ENCODE results near the gene C11orf68. TPM values are rescaled to one million over a fixed set of nuclear protein-coding genes. Genes with fewer than 3 reads are reported as not detected.

Gene C11orf68
- total RNA-seq (2022; extraction: Qiagen RNA extraction): 27.5 to 41.8 TPM (median 38.7 TPM) in 5 replicates

DNA sequence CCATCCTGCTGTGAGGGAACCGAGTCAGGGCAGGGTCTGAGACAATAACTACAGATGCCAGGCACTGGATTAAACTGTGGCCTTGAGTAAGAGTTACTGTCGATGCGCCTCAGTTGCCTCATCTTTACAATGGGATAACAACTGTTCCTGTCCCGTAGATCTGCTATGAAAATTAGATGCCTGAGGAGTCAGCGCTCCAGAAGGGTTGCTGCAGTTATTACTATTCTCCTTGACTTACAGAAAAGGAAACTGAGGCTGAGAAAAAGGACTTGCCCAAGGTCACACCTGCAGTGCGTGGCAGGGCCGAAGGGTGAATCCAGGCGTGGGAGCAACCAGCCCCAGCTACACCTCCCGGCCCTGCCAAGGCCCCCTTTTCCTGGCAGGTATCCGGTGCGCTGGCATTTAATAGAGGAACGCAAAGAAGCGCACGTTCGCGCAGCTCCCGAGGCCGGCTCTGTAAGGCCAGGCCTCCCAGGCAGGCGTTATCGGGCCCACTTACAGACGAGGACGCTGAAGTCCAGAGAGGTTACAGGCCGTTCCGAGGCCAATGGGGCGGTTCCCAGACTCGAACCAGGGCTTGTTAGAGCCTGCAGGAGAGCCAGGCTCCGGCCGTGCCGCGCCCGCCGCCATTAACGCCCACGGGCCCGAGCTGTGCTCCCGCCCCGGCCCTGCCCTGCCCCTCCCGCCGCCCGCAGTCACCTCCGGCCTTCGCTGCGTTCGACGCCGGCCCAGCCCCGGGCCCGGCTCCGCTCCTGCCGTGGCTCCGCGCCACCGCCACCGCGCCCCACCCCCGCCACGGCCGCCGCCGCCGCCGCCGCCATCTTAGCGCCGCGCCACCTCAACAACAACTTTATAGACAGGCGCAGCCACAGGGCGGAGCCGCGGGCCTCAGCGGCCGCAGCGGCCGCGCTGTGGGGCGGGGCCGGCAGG, at the start of gene C11orf68:
Gene C11orf68, minus strand, starts transcription at position 852 of the 930 bp plus-strand sequence. Its CDS starts 31 bp downstream, at position 821.

DNA sequence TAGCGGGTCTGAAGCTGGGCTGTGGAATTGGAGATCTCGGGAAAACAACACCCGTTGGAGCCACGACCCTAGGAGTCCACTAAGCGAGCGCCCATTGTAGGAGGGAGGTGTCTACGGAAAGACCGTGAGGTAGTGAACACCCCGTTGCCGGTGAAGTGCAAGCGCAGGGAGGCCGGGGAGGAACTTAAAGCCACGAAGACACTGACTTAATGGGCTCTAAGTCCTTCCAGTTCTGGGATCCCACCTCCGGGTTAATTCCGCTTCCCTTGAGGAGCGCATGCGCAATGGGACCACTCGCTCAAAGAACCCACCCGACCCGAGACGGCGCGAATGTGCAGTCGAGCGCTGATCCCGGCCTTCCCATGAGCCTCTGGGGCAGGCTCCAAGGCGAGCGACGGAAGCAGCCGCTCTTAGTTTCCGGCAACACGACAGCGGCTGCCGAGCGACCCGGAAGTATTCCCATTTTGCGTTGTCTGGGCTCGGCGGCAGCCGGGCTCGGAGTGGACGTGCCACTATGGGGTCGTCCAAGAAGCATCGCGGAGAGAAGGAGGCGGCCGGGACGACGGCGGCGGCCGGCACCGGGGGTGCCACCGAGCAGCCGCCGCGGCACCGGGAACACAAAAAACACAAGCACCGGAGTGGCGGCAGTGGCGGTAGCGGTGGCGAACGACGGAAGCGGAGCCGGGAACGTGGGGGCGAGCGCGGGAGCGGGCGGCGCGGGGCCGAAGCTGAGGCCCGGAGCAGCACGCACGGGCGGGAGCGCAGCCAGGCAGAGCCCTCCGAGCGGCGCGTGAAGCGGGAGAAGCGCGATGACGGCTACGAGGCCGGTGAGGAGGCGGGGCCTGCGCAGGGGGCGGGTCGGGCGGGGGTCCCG, 42.6 kb upstream of the C11orf68 start, which contains the start of gene SART1:
Gene SART1, plus strand, starts transcription at position 468 of the 874 bp plus-strand sequence. Its CDS starts 47 bp downstream, at position 515.

GRCh38 chr11:65945430-65945911, 26.6 kb upstream of the C11orf68 start, which contains the start of gene TSGA10IP:
Gene TSGA10IP (plus strand): TSS chr11:65945480. CDS start chr11:65945676, 196 bp downstream.

DNA sequence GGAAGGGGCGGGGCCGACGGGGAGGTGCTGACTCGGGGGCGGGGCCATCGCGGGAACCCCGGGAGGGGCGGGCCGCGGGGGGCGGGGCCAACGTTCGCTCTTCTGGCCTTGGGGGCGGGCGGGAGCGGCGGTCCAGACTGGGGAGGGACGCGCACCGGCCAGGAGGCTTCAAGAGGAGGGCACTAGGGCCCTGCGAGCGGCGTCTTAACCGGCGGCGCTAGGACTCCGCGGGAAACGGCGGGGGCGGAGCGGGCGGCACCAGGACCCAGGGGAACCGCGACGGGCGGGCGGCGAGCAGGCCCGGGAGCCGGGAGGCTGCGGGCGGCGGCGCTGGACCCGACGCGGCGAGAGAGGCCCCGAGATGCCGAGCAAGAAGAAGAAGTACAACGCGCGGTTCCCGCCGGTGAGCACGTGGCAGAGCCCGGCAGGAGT, 295 bp upstream of the C11orf68 start, which contains the start of gene DRAP1:
Gene DRAP1, plus strand, starts transcription at position 286 of the 432 bp plus-strand sequence. Its CDS starts 76 bp downstream, at position 362.

GRCh38 chr11:65900125-65900898, 18.6 kb downstream of the C11orf68 start, which contains the start of gene FOSL1:
Gene FOSL1 (minus strand): TSS chr11:65900388. CDS start chr11:65900339, 49 bp downstream.

GRCh38 chr11:65890324-65891218, 28.3 kb downstream of the C11orf68 start, which contains the start of gene CCDC85B:
Gene CCDC85B (plus strand): TSS chr11:65890673. CDS start chr11:65890784, 111 bp downstream.

GRCh38 chr11:65888163-65888814, 30.6 kb downstream of the C11orf68 start, which contains the start of gene FIBP:
Gene FIBP (minus strand): TSS chr11:65888471. CDS start chr11:65888418, 53 bp downstream.

DNA sequence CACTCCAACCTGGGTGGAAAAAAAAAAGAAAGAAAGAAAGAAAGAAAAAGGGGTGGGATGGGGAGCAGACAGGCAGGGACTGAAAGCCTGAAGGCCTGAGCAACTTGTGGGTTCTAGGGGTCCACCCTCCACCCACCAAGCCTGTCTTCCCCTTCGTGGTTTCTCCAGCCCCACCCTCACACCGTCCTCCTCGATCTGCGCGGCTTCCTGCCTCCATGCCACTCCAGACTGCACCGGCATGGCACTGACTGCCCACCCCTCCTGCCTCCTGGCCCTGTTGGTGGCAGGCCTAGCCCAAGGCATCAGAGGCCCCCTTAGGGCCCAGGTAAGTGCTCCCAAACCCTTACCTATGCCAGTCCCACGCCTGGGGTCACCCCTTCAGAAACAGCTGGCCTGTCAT, 39.2 kb downstream of the C11orf68 start, which contains the start of gene CTSW:
Gene CTSW, plus strand, starts transcription at position 221 of the 400 bp plus-strand sequence. Its CDS starts 18 bp downstream, at position 239.

DNA sequence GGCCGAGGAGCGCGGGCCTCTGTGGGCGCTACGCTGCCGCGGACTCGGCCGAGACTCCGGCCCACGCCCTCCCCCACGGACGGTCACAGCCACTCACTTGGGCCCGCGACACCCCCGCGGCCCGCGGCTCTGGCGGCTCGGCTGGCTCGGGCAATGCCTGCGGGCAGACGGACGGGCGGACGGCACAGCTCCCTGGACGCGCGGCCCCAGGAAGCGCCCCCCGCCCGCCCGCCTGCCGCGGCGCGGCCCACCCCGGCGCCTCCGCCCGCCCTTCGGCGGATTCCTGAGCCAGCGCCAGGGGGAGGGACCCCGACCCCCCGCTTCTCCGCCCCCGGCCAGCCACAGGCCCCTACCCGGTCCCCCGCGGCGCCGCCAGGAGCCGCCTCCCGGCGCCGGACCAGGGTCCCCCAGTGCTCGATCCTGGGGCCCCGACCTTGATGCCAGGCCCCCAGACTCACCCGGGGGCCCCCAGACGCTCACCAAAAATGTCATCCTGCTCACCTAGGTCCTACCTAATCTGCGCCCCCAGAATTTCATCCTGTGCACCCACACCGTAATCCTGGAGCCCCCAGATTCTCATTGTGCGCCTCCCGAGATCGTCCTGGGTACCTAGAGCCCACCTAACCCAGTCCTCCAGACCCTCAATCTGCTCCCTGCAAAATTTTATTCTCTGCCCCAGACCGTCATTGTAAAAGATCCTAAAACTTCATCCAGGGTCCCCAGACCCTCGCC, 46.1 kb downstream of the C11orf68 start, which contains the start of gene EFEMP2:
Gene EFEMP2, minus strand, starts transcription at position 215 of the 732 bp plus-strand sequence. CDS start 446 bp downstream, outside the sequence.

Other genes starting within 250 kb of the C11orf68 start
- 43.0 to 54.7 TPM (median 52.9 TPM) in 5 replicates for gene KAT5, start 206.8 kb downstream of the C11orf68 start, total RNA-seq (2022; extraction: Qiagen RNA extraction)
- 22.8 to 46.0 TPM (median 44.1 TPM) in 5 replicates for gene RNASEH2C, start 198.3 kb downstream of the C11orf68 start, total RNA-seq (2022; extraction: Qiagen RNA extraction)
- 7.5 to 12.1 TPM (median 10.0 TPM) in 5 replicates for gene AP5B1, start 138.1 kb downstream of the C11orf68 start, total RNA-seq (2022; extraction: Qiagen RNA extraction)
- gene OVOL1, start 132.0 kb downstream of the C11orf68 start, total RNA-seq (2022; extraction: Qiagen RNA extraction): 0.05 to 0.12 TPM (median 0.08 TPM) in 5 replicates
- 0.03 to 0.08 TPM (median 0.04 TPM) in 3 of 5 replicates, not detected in the others for gene SNX32, start 85.1 kb downstream of the C11orf68 start, total RNA-seq (2022; extraction: Qiagen RNA extraction)
- gene CFL1, start 60.9 kb downstream of the C11orf68 start, total RNA-seq (2022; extraction: Qiagen RNA extraction): 2,038 to 2,379 TPM (median 2,208 TPM) in 5 replicates
- 22.6 to 34.8 TPM (median 32.1 TPM) in 5 replicates for gene MUS81, start 58.6 kb downstream of the C11orf68 start, total RNA-seq (2022; extraction: Qiagen RNA extraction)
- gene EFEMP2, start 46.3 kb downstream of the C11orf68 start, total RNA-seq (2022; extraction: Qiagen RNA extraction): 0.21 to 1.0 TPM (median 0.78 TPM) in 5 replicates
- 0.07 to 0.15 TPM in 2 of 5 replicates, not detected in the others for gene CTSW, start 39.2 kb downstream of the C11orf68 start, total RNA-seq (2022; extraction: Qiagen RNA extraction)
- 68.8 to 91.4 TPM (median 86.2 TPM) in 5 replicates for gene FIBP, start 30.6 kb downstream of the C11orf68 start, total RNA-seq (2022; extraction: Qiagen RNA extraction)
- gene CCDC85B, start 28.4 kb downstream of the C11orf68 start, total RNA-seq (2022; extraction: Qiagen RNA extraction): 20.6 to 40.4 TPM (median 35.5 TPM) in 5 replicates
- gene FOSL1, start 18.7 kb downstream of the C11orf68 start, total RNA-seq (2022; extraction: Qiagen RNA extraction): 101 to 162 TPM (median 128 TPM) in 5 replicates
- gene DRAP1, start 364 bp upstream of the C11orf68 start, total RNA-seq (2022; extraction: Qiagen RNA extraction): 168 to 287 TPM (median 230 TPM) in 5 replicates
- not detected in 5 replicates for gene TSGA10IP, start 26.4 kb upstream of the C11orf68 start, total RNA-seq (2022; extraction: Qiagen RNA extraction)
- 46.1 to 70.0 TPM (median 66.5 TPM) in 5 replicates for gene SART1, start 42.7 kb upstream of the C11orf68 start, total RNA-seq (2022; extraction: Qiagen RNA extraction)
- 39.5 to 47.3 TPM (median 42.0 TPM) in 5 replicates for gene EIF1AD, start 83.1 kb upstream of the C11orf68 start, total RNA-seq (2022; extraction: Qiagen RNA extraction)
- gene BANF1, start 83.4 kb upstream of the C11orf68 start, total RNA-seq (2022; extraction: Qiagen RNA extraction): 383 to 500 TPM (median 463 TPM) in 5 replicates
- not detected in 5 replicates for gene CST6, start 92.9 kb upstream of the C11orf68 start, total RNA-seq (2022; extraction: Qiagen RNA extraction)
- 0.61 to 0.99 TPM (median 0.95 TPM) in 5 replicates for gene CATSPER1, start 107.4 kb upstream of the C11orf68 start, total RNA-seq (2022; extraction: Qiagen RNA extraction)
- gene GAL3ST3, start 130.1 kb upstream of the C11orf68 start, total RNA-seq (2022; extraction: Qiagen RNA extraction): not detected in 5 replicates
- gene SF3B2, start 133.3 kb upstream of the C11orf68 start, total RNA-seq (2022; extraction: Qiagen RNA extraction): 175 to 193 TPM (median 190 TPM) in 5 replicates
- gene PACS1, start 151.2 kb upstream of the C11orf68 start, total RNA-seq (2022; extraction: Qiagen RNA extraction): 61.9 to 105 TPM (median 92.3 TPM) in 5 replicates